Activated naive CD4-positive, alpha-beta T cell treated with anti-CD3 and anti-CD28 coated beads for 36 hours (primary cell): ENCODE measurements around the gene MRPL17. TPM values are rescaled to one million over a fixed set of nuclear protein-coding genes. Genes with fewer than 3 reads are reported as not detected.

ENCODE experiments used
- total RNA-seq, 2 experiments: library from RNA; stranded (reverse); gene quantifications; one replicate each; pipeline ENCODE4 v1.2.3, GENCODE V29; 2021

Gene MRPL17
- total RNA-seq, 2 experiments from 2014 or later, result 99.7 to 102 TPM

Other genes starting within 250 kb of the MRPL17 start
- under 1 TPM in 1 of 2 experiments, not detected in 1; 0.64 TPM for gene HPX, start 242.4 kb downstream of the MRPL17 start, total RNA-seq
- gene TRIM3, start 209.4 kb downstream of the MRPL17 start, total RNA-seq, result 1 to 10 TPM; 7.7 to 9.4 TPM
- 10 to 100 TPM; 33.5 to 37.9 TPM for gene ARFIP2, start 202.0 kb downstream of the MRPL17 start, total RNA-seq
- 10 to 100 TPM; 35.1 to 41.7 TPM for gene TIMM10B, start 201.8 kb downstream of the MRPL17 start, total RNA-seq
- 10 to 100 TPM; 18.2 to 19.3 TPM for gene DNHD1, start 186.1 kb downstream of the MRPL17 start, total RNA-seq
- gene RRP8, start 79.7 kb downstream of the MRPL17 start, total RNA-seq, result 10 to 100 TPM; 31.9 to 33.5 TPM
- 10 to 100 TPM; 65.2 to 65.7 TPM for gene ILK, start 79.6 kb downstream of the MRPL17 start, total RNA-seq
- gene TAF10, start 71.1 kb downstream of the MRPL17 start, total RNA-seq, result 100 to 1,000 TPM; 151 to 156 TPM
- gene TPP1, start 63.9 kb downstream of the MRPL17 start, total RNA-seq, result 10 to 100 TPM; 25.7 to 28.5 TPM
- under 1 TPM; 0.79 to 0.88 TPM for gene DCHS1, start 27.5 kb downstream of the MRPL17 start, total RNA-seq
- gene OR2AG2, start 88.6 kb upstream of the MRPL17 start, total RNA-seq, result under 1 TPM in 1 of 2 experiments, not detected in 1; 0.05 TPM
- not detected for gene OR2AG1, start 99.7 kb upstream of the MRPL17 start, total RNA-seq
- under 1 TPM in 1 of 2 experiments, not detected in 1; 0.05 TPM for gene OR6A2, start 116.3 kb upstream of the MRPL17 start, total RNA-seq
- gene OR10A5, start 162.3 kb upstream of the MRPL17 start, total RNA-seq, result not detected
- not detected for gene OR10A2, start 179.7 kb upstream of the MRPL17 start, total RNA-seq
- not detected for gene OR10A4, start 193.3 kb upstream of the MRPL17 start, total RNA-seq
- not detected for gene OR2D2, start 209.2 kb upstream of the MRPL17 start, total RNA-seq
- not detected for gene OR2D3, start 237.7 kb upstream of the MRPL17 start, total RNA-seq
- 1 to 10 TPM in 1 of 2 experiments, under 1 TPM in 1; 0.99 to 1.1 TPM for gene ZNF215, start 243.1 kb upstream of the MRPL17 start, total RNA-seq